HCT116 (cell line): ENCODE measurements around the gene GJB6. TPM values are rescaled to one million over a fixed set of nuclear protein-coding genes. Genes with fewer than 3 reads are reported as not detected.

Source experiments
- total RNA-seq: library from RNA; stranded (reverse); gene quantifications from one replicate; pipeline ENCODE4 v1.2.1, GENCODE V29; 2021; ENCODE audit not compliant: unreplicated experiment

Gene GJB6
- total RNA-seq, 1 experiment from 2014 or later = not detected

Other genes with a start within 250 kb of the GJB6 start
- 8.0 TPM for gene GJA3, start 71.3 kb downstream of the GJB6 start, total RNA-seq
- 44.7 TPM for gene GJB2, start 39.4 kb downstream of the GJB6 start, total RNA-seq